ENCODE data around the gene STARD7.

The STARD7 gene

DNA sequence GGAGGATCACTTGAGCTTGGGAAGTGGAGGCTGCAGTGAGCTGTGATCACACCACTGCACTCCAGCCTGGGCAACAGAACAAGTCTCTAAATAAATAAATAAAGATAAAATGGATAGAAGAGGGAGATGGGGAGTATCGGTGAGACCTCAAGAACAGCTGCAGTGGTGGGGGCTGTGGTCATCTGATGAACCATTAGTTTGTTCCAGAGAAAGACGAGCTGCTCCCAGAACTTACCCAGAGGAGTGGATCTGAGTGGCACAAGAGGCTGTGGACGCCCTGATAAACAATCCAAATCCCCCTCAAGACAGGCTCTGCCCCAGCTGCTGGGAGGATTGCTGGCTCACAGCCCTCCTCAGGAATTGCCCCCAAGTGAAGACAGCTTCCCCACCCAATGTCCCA lies 30.5 kb upstream of the STARD7 start:
- Histone ChIP-seq H3K27ac (ENCODE audit: extremely low read depth, low read depth, low read length) (no peak overlapping the region), H3K36me3 (ENCODE audit: control insufficient read depth in 2 of 2, insufficient read depth in 1 of 2, low read length in 2 of 2) (no peaks in the 10 kb centered on the region), H3K4me3 (ENCODE audit: low read depth, low read length) (no peak overlapping the region), H3K9me3 (ENCODE audit: control insufficient read depth, insufficient read depth, low read depth, low read length) (no peaks in the 10 kb centered on the region), H3K4me1 (ENCODE audit: control insufficient read depth, insufficient read depth, low read length) (no peaks in the 10 kb centered on the region; the same call in 1 of the 2 replicates)
- TF ChIP-seq, protein P1, sequence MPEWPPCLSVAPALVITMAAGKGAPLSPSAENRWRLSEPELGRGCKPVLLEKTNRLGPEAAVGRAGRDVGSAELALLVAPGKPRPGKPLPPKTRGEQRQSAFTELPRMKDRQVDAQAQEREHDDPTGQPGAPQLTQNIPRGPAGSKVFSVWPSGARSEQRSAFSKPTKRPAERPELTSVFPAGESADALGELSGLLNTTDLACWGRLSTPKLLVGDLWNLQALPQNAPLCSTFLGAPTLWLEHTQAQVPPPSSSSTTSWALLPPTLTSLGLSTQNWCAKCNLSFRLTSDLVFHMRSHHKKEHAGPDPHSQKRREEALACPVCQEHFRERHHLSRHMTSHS (tag by site-specific recombination; IDR thresholded peaks at IDR 0.05) = no peak
- TF ChIP-seq SETDB1 (IDR thresholded peaks at IDR 0.05; ENCODE audit: insufficient read length, low read length) (no peak), ZNF654 (tag by site-specific recombination; IDR thresholded peaks at IDR 0.05; ENCODE audit: low read depth) (no peak), ZNF211 (tag by site-specific recombination; IDR thresholded peaks at IDR 0.05; ENCODE audit: low read depth) (no peak), ZNF48 (tag by site-specific recombination; IDR thresholded peaks at IDR 0.05) (no peak), ZNF223 (tag by site-specific recombination; IDR thresholded peaks at IDR 0.05) (no peak), ZNF121 (tag by site-specific recombination; IDR thresholded peaks at IDR 0.05) (no peak), PRDM1 (tag by site-specific recombination; IDR thresholded peaks at IDR 0.05) (no peak), KLF1 (tag by site-specific recombination; IDR thresholded peaks at IDR 0.05) (no peak)
- TF ChIP-seq, protein P2, sequence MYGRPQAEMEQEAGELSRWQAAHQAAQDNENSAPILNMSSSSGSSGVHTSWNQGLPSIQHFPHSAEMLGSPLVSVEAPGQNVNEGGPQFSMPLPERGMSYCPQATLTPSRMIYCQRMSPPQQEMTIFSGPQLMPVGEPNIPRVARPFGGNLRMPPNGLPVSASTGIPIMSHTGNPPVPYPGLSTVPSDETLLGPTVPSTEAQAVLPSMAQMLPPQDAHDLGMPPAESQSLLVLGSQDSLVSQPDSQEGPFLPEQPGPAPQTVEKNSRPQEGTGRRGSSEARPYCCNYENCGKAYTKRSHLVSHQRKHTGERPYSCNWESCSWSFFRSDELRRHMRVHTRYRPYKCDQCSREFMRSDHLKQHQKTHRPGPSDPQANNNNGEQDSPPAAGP (tag by site-specific recombination; IDR thresholded peaks at IDR 0.05) = no peak
- TF ChIP-seq, protein P3, sequence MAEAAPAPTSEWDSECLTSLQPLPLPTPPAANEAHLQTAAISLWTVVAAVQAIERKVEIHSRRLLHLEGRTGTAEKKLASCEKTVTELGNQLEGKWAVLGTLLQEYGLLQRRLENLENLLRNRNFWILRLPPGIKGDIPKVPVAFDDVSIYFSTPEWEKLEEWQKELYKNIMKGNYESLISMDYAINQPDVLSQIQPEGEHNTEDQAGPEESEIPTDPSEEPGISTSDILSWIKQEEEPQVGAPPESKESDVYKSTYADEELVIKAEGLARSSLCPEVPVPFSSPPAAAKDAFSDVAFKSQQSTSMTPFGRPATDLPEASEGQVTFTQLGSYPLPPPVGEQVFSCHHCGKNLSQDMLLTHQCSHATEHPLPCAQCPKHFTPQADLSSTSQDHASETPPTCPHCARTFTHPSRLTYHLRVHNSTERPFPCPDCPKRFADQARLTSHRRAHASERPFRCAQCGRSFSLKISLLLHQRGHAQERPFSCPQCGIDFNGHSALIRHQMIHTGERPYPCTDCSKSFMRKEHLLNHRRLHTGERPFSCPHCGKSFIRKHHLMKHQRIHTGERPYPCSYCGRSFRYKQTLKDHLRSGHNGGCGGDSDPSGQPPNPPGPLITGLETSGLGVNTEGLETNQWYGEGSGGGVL (tag by site-specific recombination; IDR thresholded peaks at IDR 0.05) = no peak
- TF ChIP-seq, protein P4, sequence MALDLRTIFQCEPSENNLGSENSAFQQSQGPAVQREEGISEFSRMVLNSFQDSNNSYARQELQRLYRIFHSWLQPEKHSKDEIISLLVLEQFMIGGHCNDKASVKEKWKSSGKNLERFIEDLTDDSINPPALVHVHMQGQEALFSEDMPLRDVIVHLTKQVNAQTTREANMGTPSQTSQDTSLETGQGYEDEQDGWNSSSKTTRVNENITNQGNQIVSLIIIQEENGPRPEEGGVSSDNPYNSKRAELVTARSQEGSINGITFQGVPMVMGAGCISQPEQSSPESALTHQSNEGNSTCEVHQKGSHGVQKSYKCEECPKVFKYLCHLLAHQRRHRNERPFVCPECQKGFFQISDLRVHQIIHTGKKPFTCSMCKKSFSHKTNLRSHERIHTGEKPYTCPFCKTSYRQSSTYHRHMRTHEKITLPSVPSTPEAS (tag by site-specific recombination; IDR thresholded peaks at IDR 0.05) = no peak
- ChIA-PET CTCF (interaction anchor here (0.8 to 1.1 kb wide), 2 partner anchors 10 to 64 kb away, joined by 3 to 4 read pairs; no protein-coding TSS in a partner anchor), POLR2A (no interaction called here)

DNA sequence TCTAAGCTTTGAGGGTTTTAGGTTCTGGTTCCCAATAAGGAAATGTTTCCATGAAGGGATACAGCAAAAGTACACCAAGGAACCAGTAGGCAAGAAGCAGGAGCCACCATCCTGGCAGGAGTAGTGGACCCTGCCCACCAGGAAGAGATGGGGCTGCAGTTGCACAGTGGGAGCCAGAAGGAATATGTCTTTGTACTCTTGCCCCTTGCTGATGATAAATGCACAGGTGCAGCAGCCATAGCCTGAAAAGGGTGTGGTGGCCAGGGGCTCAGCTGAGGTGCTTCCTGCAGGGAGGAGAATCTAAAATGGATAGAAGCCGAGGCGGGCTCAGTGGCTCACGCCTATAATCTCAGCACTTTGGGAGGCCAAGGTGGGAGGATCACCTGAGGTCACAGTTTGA lies 29.6 kb upstream of the STARD7 start:
- H3K27ac ChIP-seq (ENCODE audit: extremely low read depth, low read depth, low read length) = no peak overlapping the region
- ChIA-PET POLR2A (no interaction called here), CTCF (no interaction called here)
- no peaks in the 10 kb centered on the region for H3K36me3 ChIP-seq (ENCODE audit: control insufficient read depth in 2 of 2, insufficient read depth in 1 of 2, low read length in 2 of 2)
- TF ChIP-seq MEIS1 (CRISPR knock-in tag; IDR thresholded peaks at IDR 0.05; ENCODE audit: borderline replicate concordance) = no peak
- H3K9me3 ChIP-seq (ENCODE audit: control insufficient read depth, insufficient read depth, low read depth, low read length) = no peaks in the 10 kb centered on the region
- H3K4me1 ChIP-seq (ENCODE audit: control insufficient read depth, insufficient read depth, low read length) = no peaks in the 10 kb centered on the region; the same call in 1 of the 2 replicates
- H3K4me3 ChIP-seq (ENCODE audit: low read depth, low read length) = no peak overlapping the region

DNA sequence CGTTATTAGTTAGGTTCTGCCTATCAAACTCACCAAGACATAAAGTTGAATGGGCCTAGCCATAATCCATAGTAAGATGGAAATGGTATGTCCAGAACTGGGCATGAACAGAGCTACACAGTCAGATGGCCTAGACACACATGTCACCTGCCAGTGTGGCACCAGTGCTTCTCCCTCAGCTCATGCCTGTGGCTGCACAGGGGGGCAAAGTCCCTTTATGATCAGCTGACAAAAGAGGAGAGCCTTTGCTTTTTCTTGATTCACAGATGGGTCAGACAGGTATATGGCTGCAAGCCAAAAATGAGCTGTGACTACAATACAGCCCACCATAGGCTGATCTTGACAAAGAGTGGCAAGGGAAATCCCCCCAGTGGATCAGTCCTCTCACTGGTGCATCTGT lies 28.3 kb upstream of the STARD7 start:
- POLR2A ChIA-PET = interaction anchor here (1.5 kb wide), 1 partner anchor 20 kb away, joined by 4 read pairs; no protein-coding TSS in a partner anchor
- TF ChIP-seq, protein P5, sequence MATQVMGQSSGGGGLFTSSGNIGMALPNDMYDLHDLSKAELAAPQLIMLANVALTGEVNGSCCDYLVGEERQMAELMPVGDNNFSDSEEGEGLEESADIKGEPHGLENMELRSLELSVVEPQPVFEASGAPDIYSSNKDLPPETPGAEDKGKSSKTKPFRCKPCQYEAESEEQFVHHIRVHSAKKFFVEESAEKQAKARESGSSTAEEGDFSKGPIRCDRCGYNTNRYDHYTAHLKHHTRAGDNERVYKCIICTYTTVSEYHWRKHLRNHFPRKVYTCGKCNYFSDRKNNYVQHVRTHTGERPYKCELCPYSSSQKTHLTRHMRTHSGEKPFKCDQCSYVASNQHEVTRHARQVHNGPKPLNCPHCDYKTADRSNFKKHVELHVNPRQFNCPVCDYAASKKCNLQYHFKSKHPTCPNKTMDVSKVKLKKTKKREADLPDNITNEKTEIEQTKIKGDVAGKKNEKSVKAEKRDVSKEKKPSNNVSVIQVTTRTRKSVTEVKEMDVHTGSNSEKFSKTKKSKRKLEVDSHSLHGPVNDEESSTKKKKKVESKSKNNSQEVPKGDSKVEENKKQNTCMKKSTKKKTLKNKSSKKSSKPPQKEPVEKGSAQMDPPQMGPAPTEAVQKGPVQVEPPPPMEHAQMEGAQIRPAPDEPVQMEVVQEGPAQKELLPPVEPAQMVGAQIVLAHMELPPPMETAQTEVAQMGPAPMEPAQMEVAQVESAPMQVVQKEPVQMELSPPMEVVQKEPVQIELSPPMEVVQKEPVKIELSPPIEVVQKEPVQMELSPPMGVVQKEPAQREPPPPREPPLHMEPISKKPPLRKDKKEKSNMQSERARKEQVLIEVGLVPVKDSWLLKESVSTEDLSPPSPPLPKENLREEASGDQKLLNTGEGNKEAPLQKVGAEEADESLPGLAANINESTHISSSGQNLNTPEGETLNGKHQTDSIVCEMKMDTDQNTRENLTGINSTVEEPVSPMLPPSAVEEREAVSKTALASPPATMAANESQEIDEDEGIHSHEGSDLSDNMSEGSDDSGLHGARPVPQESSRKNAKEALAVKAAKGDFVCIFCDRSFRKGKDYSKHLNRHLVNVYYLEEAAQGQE (tag by site-specific recombination; IDR thresholded peaks at IDR 0.05) = no peak
- no peak for TF ChIP-seq ZNF391 (tag by site-specific recombination; IDR thresholded peaks at IDR 0.05; ENCODE audit: borderline replicate concordance, low read depth)
- no peak for TF ChIP-seq ZNF23 (tag by site-specific recombination; IDR thresholded peaks at IDR 0.05; ENCODE audit: borderline replicate concordance)
- TF ChIP-seq ZNF37A (tag by site-specific recombination; IDR thresholded peaks at IDR 0.05) = no peak
- TF ChIP-seq ZNF747 (tag by site-specific recombination; IDR thresholded peaks at IDR 0.05) = no peak
- TF ChIP-seq, protein P6, sequence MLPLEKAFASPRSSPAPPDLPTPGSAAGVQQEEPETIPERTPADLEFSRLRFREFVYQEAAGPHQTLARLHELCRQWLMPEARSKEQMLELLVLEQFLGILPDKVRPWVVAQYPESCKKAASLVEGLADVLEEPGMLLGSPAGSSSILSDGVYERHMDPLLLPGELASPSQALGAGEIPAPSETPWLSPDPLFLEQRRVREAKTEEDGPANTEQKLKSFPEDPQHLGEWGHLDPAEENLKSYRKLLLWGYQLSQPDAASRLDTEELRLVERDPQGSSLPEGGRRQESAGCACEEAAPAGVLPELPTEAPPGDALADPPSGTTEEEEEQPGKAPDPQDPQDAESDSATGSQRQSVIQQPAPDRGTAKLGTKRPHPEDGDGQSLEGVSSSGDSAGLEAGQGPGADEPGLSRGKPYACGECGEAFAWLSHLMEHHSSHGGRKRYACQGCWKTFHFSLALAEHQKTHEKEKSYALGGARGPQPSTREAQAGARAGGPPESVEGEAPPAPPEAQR (tag by site-specific recombination; IDR thresholded peaks at IDR 0.05) = no peak
- no peak for TF ChIP-seq ZNF660 (tag by site-specific recombination; IDR thresholded peaks at IDR 0.05)
- TF ChIP-seq ZNF223 (tag by site-specific recombination; IDR thresholded peaks at IDR 0.05) = no peak
- Histone ChIP-seq H3K9me3 (ENCODE audit: control insufficient read depth, insufficient read depth, low read depth, low read length) (no peaks in the 10 kb centered on the region), H3K4me1 (ENCODE audit: control insufficient read depth, insufficient read depth, low read length) (no peaks in the 10 kb centered on the region; the same call in 1 of the 2 replicates), H3K27ac (ENCODE audit: extremely low read depth, low read depth, low read length) (no peak overlapping the region), H3K4me3 (ENCODE audit: low read depth, low read length) (no peak overlapping the region), H3K36me3 (ENCODE audit: control insufficient read depth in 2 of 2, insufficient read depth in 1 of 2, low read length in 2 of 2) (no peaks in the 10 kb centered on the region)
- CTCF ChIA-PET = interaction anchor here (0.6 kb wide), 1 partner anchor 238 kb away, joined by 3 read pairs; no protein-coding TSS in a partner anchor

Measured in HEK293 (cell line).